Measurements from ENCODE around the gene FAM89A. TPM values are rescaled to one million over a fixed set of nuclear protein-coding genes. Genes with fewer than 3 reads are reported as not detected.

The FAM89A gene
- total RNA-seq, 1 experiment from 2014 or later: 23.6 TPM

DNA sequence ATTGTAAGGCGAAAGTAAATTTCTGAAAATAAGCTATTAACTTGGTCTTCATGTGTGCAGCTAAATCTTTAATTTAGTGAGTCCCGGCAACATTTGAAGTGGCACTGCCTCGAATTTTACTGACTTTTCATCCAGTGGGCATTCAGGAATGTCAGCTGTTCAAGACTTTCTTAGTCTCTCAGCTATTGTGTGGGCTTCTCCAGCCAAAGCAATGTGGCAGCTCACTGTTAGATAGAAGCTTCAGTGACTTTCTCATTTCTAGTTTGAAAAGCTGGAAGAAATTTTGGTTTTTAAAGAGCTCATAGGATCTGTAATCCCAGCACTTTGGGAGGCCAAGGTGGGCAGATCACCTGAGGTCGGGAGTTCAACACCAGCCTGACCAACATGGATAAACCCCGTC is 44.3 kb upstream of the FAM89A start (continued):
- TF ChIP-seq SP1 (IDR thresholded peaks at IDR 0.05; ENCODE audit: low read depth) (no peak), YY1 (IDR thresholded peaks at IDR 0.05; ENCODE audit: extremely low read depth, insufficient replicate concordance, low read depth, low read length) (no peak), EGR1 (IDR thresholded peaks at IDR 0.05; ENCODE audit: low read depth) (no peak)

DNA sequence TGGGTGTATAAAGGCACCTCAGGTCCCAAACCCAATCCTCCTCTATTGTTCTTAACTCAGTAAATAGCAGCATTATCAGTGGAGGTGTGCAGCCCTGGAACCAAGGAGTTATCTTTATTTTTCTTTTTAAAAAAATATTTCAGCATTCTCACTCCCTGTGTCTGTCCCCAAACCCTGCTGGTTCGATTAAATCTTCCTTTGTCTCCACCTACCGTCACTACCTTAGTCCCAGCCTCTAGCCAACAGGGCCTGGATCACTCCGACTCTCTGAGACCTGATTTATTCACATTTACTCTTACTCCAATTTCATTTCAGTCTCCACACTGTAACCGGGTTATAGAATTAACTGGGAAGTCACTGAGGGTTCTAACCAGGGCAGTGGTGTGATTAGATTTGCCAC is 39.1 kb upstream of the FAM89A start:
- CTCF ChIA-PET: interaction anchor here (1.1 kb wide), 1 partner anchor 13 kb away, joined by 3 read pairs; no protein-coding TSS in a partner anchor
- ATAC-seq: no peak

More for the DNA sequence above, 39.1 kb upstream of the FAM89A start:
- no peaks in the 10 kb centered on the region for H3K9me3 ChIP-seq (ENCODE audit: control insufficient read depth in 1 of 2, insufficient read depth in 1 of 2, low read depth in 1 of 2, low read length in 2 of 2)
- no peaks in the 10 kb centered on the region for H3K79me2 ChIP-seq (ENCODE audit: insufficient read depth, low read length)
- H3K27me3 ChIP-seq (ENCODE audit: insufficient read depth, low read length): no peaks in the 10 kb centered on the region
- no peaks in the 10 kb centered on the region for H3K9me2 ChIP-seq (ENCODE audit: insufficient read depth)
- H3K27ac ChIP-seq (ENCODE audit: low read depth, low read length): no peak overlapping the region
- BruUV-seq (replicated peaks): no TSS peak
- POLR2A ChIA-PET: no interaction called here
- TF ChIP-seq, protein P1, sequence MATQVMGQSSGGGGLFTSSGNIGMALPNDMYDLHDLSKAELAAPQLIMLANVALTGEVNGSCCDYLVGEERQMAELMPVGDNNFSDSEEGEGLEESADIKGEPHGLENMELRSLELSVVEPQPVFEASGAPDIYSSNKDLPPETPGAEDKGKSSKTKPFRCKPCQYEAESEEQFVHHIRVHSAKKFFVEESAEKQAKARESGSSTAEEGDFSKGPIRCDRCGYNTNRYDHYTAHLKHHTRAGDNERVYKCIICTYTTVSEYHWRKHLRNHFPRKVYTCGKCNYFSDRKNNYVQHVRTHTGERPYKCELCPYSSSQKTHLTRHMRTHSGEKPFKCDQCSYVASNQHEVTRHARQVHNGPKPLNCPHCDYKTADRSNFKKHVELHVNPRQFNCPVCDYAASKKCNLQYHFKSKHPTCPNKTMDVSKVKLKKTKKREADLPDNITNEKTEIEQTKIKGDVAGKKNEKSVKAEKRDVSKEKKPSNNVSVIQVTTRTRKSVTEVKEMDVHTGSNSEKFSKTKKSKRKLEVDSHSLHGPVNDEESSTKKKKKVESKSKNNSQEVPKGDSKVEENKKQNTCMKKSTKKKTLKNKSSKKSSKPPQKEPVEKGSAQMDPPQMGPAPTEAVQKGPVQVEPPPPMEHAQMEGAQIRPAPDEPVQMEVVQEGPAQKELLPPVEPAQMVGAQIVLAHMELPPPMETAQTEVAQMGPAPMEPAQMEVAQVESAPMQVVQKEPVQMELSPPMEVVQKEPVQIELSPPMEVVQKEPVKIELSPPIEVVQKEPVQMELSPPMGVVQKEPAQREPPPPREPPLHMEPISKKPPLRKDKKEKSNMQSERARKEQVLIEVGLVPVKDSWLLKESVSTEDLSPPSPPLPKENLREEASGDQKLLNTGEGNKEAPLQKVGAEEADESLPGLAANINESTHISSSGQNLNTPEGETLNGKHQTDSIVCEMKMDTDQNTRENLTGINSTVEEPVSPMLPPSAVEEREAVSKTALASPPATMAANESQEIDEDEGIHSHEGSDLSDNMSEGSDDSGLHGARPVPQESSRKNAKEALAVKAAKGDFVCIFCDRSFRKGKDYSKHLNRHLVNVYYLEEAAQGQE (IDR thresholded peaks at IDR 0.05; ENCODE audit: low read depth): no peak
- TF ChIP-seq POLR2A (IDR thresholded peaks at IDR 0.05; ENCODE audit: borderline replicate concordance, extremely low read depth, insufficient read depth, insufficient read length) (no peak), SIN3A (IDR thresholded peaks at IDR 0.05; ENCODE audit: low read depth) (no peak), EZH2 (IDR thresholded peaks at IDR 0.05) (no peak), FOSL1 (IDR thresholded peaks at IDR 0.05; ENCODE audit: low read depth) (no peak), RAD21 (IDR thresholded peaks at IDR 0.05; ENCODE audit: low read depth) (no peak), POLR2AphosphoS5 (IDR thresholded peaks at IDR 0.05; ENCODE audit: low read depth, low read length) (no peak), TCF7L2 (IDR thresholded peaks at IDR 0.05; ENCODE audit: borderline replicate concordance, extremely low read depth, insufficient read depth, insufficient read length) (no peak), JUND (IDR thresholded peaks at IDR 0.05) (no peak), EZH2phosphoT487 (IDR thresholded peaks at IDR 0.05; ENCODE audit: borderline replicate concordance) (no peak), ZNF274 (IDR thresholded peaks at IDR 0.05; ENCODE audit: low read depth, low read length) (no peak), YY1 (IDR thresholded peaks at IDR 0.05; ENCODE audit: extremely low read depth, insufficient replicate concordance, low read depth, low read length) (no peak), CEBPB (IDR thresholded peaks at IDR 0.05; ENCODE audit: low read depth) (no peak), SP1 (IDR thresholded peaks at IDR 0.05; ENCODE audit: low read depth) (no peak), EGR1 (IDR thresholded peaks at IDR 0.05; ENCODE audit: low read depth) (no peak), ZFX (IDR thresholded peaks at IDR 0.05) (no peak), CBX3 (IDR thresholded peaks at IDR 0.05; ENCODE audit: low read depth) (no peak)
- TF ChIP-seq, protein P2, sequence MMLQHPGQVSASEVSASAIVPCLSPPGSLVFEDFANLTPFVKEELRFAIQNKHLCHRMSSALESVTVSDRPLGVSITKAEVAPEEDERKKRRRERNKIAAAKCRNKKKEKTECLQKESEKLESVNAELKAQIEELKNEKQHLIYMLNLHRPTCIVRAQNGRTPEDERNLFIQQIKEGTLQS (IDR thresholded peaks at IDR 0.05): no peak
- TF ChIP-seq, protein P3, sequence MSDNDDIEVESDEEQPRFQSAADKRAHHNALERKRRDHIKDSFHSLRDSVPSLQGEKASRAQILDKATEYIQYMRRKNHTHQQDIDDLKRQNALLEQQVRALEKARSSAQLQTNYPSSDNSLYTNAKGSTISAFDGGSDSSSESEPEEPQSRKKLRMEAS (IDR thresholded peaks at IDR 0.05): no peak
- H2AFZ ChIP-seq (ENCODE audit: low read depth, low read length, poor library complexity, severe bottlenecking): no peak overlapping the region
- H3K4me2 ChIP-seq (ENCODE audit: low read length): no peak overlapping the region
- no peaks in the 10 kb centered on the region for H4K20me1 ChIP-seq (ENCODE audit: insufficient read depth)
- intact Hi-C loops (cut with micrococcal nuclease): no loop called here
- no peak overlapping the region for H3K9ac ChIP-seq (ENCODE audit: low read length)
- no peak overlapping the region for H3K4me3 ChIP-seq (replicated peaks in 1 of 2; ENCODE audit: low read depth in 1 of 2, low read length in 2 of 2)
- H3K36me3 ChIP-seq (ENCODE audit: control insufficient read depth in 1 of 2, insufficient read depth in 2 of 2, low read length in 2 of 2): no peaks in the 10 kb centered on the region
- no peaks in the 10 kb centered on the region for H3K4me1 ChIP-seq (ENCODE audit: control insufficient read depth in 1 of 2, insufficient read depth in 2 of 2, low read length in 2 of 2)
- DNase-seq (ENCODE audit: low read depth, low spot score): no peak
- RAD21 ChIA-PET (ENCODE audit: low non-redundant PET in 1 of 2, low total read pairs in 2 of 2, uncharacterized antibody in 2 of 2, unreplicated experiment in 2 of 2): no interaction called here

All from HCT116 (cell line).